T47D (cell line): ENCODE results near the gene S100A11.

Experiments
- DNase-seq, 2 experiments: peaks; one replicate each; pipeline versions ENCODE4 v3.0.0 to v3.0.0-alpha.2; 2011 to 2012; ENCODE audit warnings: low read depth in 1 of 2, low spot score in 1 of 2
- JUND ChIP-seq: IDR thresholded peaks from 2 replicates; pipeline ENCODE4 v1.6.1; 2012; ENCODE audit warnings: low read depth
- in situ Hi-C: cut with HindIII; loops from 2 replicates; pipeline ENCODE4 v1.10.0; 2016; ENCODE audit warnings: low sequenced_read_pairs, low pct_unique_long_range_greater_than_20kb

S100A11 gene

GRCh38 chr1:151993084-151993733 is 43.6 kb downstream of the S100A11 start:
- in situ Hi-C loops, result no loop called here
- TF ChIP-seq JUND, result no peak
- DNase-seq, result peak in 1 of 2 experiments; percentile 50

GRCh38 chr1:151992303-151993083 is 44.3 kb downstream of the S100A11 start:
- in situ Hi-C loops, result no loop called here
- peak; percentile 45 to 95 for DNase-seq
- no peak for TF ChIP-seq JUND

- TF ChIP-seq JUND, result no peak
- in situ Hi-C loops, result no loop called here
- DNase-seq, result peak in 1 of 2 experiments; percentile 27
Observed at GRCh38 chr1:151991663-151992302, 45.0 kb downstream of the S100A11 start.

GRCh38 chr1:151990856-151991198 is 46.0 kb downstream of the S100A11 start:
- DNase-seq, result peak in 1 of 2 experiments; percentile 91
- no peak for TF ChIP-seq JUND
- in situ Hi-C loops, result no loop called here

GRCh38 chr1:151990058-151990855 is 46.5 kb downstream of the S100A11 start:
- in situ Hi-C loops, result no loop called here
- peak; percentile 79 for TF ChIP-seq JUND
- DNase-seq, result peak in 1 of 2 experiments; percentile 93

- DNase-seq, result peak in 1 of 2 experiments; percentile 54
- in situ Hi-C loops, result no loop called here
Observed at GRCh38 chr1:151989211-151989862, 47.5 kb downstream of the S100A11 start.

GRCh38 chr1:151988405-151988923 is 48.3 kb downstream of the S100A11 start:
- in situ Hi-C loops, result no loop called here
- peak; percentile 85 for TF ChIP-seq JUND
- DNase-seq, result peak in 1 of 2 experiments; percentile 47

More at GRCh38 chr1:151989211-151989862, 47.5 kb downstream of the S100A11 start:
- TF ChIP-seq JUND, result no peak

GRCh38 chr1:151986501-151987190 is 50.2 kb downstream of the S100A11 start:
- DNase-seq, result no peak
- in situ Hi-C loops, result no loop called here
- TF ChIP-seq JUND, result no peak

- no peak for TF ChIP-seq JUND
- DNase-seq, result no peak
- in situ Hi-C loops, result no loop called here
Observed at GRCh38 chr1:151985768-151986167, 51.0 kb downstream of the S100A11 start.

GRCh38 chr1:151985270-151985669 is 51.5 kb downstream of the S100A11 start:
- in situ Hi-C loops, result no loop called here
- no peak for TF ChIP-seq JUND
- DNase-seq, result no peak

GRCh38 chr1:151984313-151984956 is 52.4 kb downstream of the S100A11 start:
- no peak for DNase-seq
- no peak for TF ChIP-seq JUND
- in situ Hi-C loops, result no loop called here
